ENCODE results near the gene ELOB. TPM values are rescaled to one million over a fixed set of nuclear protein-coding genes. Genes with fewer than 3 reads are reported as not detected.

ELOB gene
- total RNA-seq (2014; rRNA removed; shearing (Covaris generic)): 311 and 727 TPM in 2 replicates

- H3K36me3 ChIP-seq: peaks cover 52% of the 10 kb centered on the region
- peak; percentile 84 to 90 for DNase-seq (ENCODE audit: low read depth in 1 of 2, low spot score in 2 of 2)
- 0 out of 2 replicates have a peak, but pooled peaks cover 2% of the 10 kb centered on the region for H3K9me3 ChIP-seq (replicated peaks)
- H3K27me3 ChIP-seq (replicated peaks): no peaks in the 10 kb centered on the region
- H3K4me1 ChIP-seq (replicated peaks): peaks cover 25% of the 10 kb centered on the region
- H3K4me3 ChIP-seq: peak within 1 kb of the TSS; percentile 100
- H3K27ac ChIP-seq: peak within 1 kb of the TSS; percentile 100
These were observed at the start of gene ELOB for GRCh38 chr16:2777231-2777902. TSS of gene ELOB (minus strand) at chr16:2777280. CDS start at chr16:2777239, 41 bp downstream.

- no peaks in the 10 kb centered on the region for H3K36me3 ChIP-seq
- H3K27ac ChIP-seq: no peak overlapping the region
- no peak for DNase-seq (ENCODE audit: low read depth in 1 of 2, low spot score in 2 of 2)
- H3K9me3 ChIP-seq (replicated peaks): no peaks in the 10 kb centered on the region
- no peak overlapping the region for H3K4me3 ChIP-seq
- peaks cover 13% of the 10 kb centered on the region for H3K27me3 ChIP-seq (replicated peaks)
- H3K4me1 ChIP-seq (replicated peaks): no peaks in the 10 kb centered on the region
These were observed 48.8 kb upstream of the ELOB start for GRCh38 chr16:2825906-2826305.

- no peaks in the 10 kb centered on the region for H3K36me3 ChIP-seq
- DNase-seq (ENCODE audit: low read depth in 1 of 2, low spot score in 2 of 2): no peak
- no peaks in the 10 kb centered on the region for H3K4me1 ChIP-seq (replicated peaks)
- H3K4me3 ChIP-seq: no peak overlapping the region
- H3K9me3 ChIP-seq (replicated peaks): no peaks in the 10 kb centered on the region
- H3K27ac ChIP-seq: no peak overlapping the region
- peaks cover 13% of the 10 kb centered on the region for H3K27me3 ChIP-seq (replicated peaks)
These were observed 48.1 kb upstream of the ELOB start for GRCh38 chr16:2825049-2825742.

- Histone ChIP-seq H3K27ac (no peak overlapping the region), H3K4me3 (no peak overlapping the region), H3K9me3 (replicated peaks) (no peaks in the 10 kb centered on the region), H3K27me3 (replicated peaks) (peaks cover 15% of the 10 kb centered on the region), H3K36me3 (no peaks in the 10 kb centered on the region), H3K4me1 (replicated peaks) (no peaks in the 10 kb centered on the region)
- DNase-seq (ENCODE audit: low read depth in 1 of 2, low spot score in 2 of 2): no peak
These were observed 47.5 kb upstream of the ELOB start for GRCh38 chr16:2824626-2825025.

GRCh38 chr16:2822496-2822895 lies 45.4 kb upstream of the ELOB start:
- peaks cover 24% of the 10 kb centered on the region for H3K27me3 ChIP-seq (replicated peaks)
- H3K4me1 ChIP-seq (replicated peaks): no peaks in the 10 kb centered on the region
- no peaks in the 10 kb centered on the region for H3K9me3 ChIP-seq (replicated peaks)
- H3K36me3 ChIP-seq: no peaks in the 10 kb centered on the region
- H3K4me3 ChIP-seq: no peak overlapping the region
- no peak for DNase-seq (ENCODE audit: low read depth in 1 of 2, low spot score in 2 of 2)
- no peak overlapping the region for H3K27ac ChIP-seq

DNA sequence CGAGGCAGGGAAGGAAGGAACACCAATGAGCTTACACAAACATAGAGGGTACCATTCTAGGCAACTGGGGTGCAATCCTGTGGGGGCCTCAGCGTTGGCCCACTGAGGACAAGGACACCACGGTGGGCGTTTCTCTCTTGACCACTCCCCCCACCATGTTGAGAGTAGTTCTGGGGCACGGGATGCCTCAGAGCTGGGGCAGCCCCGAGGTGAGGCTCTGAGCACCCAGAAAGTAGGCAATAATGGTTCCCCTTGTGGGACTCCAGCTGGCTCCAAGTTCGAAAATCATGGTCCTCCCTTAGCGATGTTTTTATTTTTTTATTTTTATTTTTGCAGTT lies 45.0 kb upstream of the ELOB start:
- Histone ChIP-seq H3K27me3 (replicated peaks) (peaks cover 24% of the 10 kb centered on the region), H3K27ac (no peak overlapping the region), H3K36me3 (no peaks in the 10 kb centered on the region), H3K4me1 (replicated peaks) (no peaks in the 10 kb centered on the region), H3K9me3 (replicated peaks) (no peaks in the 10 kb centered on the region), H3K4me3 (no peak overlapping the region)
- DNase-seq (ENCODE audit: low read depth in 1 of 2, low spot score in 2 of 2): no peak

DNA sequence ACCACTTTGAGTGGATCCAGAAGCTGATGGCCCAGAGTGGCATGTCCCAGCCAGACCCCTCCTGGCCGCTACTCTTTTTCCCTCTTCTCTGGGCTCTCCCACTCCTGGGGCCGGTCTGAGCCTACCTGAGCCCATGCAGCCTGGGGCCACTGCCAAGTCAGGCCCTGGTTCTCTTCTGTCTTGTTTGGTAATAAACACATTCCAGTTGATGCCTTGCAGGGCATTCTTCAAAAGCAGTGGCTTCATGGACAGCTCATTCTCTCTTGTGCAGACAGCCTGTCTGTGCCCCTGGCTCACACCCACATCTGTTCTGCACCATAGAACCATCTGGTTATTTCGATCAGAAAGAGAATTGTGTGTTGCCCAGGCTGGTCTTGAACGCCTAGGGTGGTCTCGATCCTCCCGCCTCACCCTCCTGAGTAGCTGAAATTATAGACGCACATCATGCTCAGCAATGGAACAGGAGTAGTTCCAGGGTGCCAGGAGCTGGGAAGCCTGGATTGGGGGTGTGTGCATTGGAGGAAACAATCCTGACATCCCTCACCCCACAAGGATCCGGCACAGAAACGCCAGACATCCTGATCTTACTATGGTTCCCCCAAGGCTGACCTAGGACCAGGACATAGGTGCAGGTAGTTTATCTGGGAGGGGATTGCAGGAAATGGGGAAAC lies 44.5 kb upstream of the ELOB start:
- Histone ChIP-seq H3K27ac (no peak overlapping the region), H3K27me3 (replicated peaks) (peaks cover 24% of the 10 kb centered on the region)

DNA sequence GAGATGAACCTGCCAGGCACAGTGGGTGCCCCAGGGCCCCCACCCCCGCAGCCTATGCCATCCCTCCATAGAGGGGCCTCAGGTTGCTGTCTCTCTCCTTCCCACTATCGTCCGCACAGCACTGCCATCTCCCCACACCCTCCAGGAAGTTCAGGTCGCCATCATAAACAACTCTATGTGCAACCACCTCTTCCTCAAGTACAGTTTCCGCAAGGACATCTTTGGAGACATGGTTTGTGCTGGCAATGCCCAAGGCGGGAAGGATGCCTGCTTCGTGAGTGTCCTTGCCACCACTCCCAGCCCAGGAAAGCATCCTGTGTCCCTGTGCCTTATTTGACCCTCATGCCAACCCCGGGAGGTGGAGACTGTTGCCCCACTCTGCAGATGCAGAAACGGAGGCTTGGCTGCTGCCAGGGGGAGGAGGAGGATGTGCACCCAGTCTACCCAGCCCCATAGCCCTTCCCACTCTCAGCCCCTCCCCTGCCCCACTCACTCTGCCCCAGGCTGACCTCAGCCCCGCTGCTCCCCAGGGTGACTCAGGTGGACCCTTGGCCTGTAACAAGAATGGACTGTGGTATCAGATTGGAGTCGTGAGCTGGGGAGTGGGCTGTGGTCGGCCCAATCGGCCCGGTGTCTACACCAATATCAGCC lies 43.9 kb upstream of the ELOB start:
- H3K27me3 ChIP-seq (replicated peaks): peaks cover 25% of the 10 kb centered on the region
- no peak for DNase-seq (ENCODE audit: low read depth in 1 of 2, low spot score in 2 of 2)
- no peaks in the 10 kb centered on the region for H3K4me1 ChIP-seq (replicated peaks)
- no peak overlapping the region for H3K4me3 ChIP-seq
- no peak overlapping the region for H3K27ac ChIP-seq
- no peaks in the 10 kb centered on the region for H3K9me3 ChIP-seq (replicated peaks)
- H3K36me3 ChIP-seq: no peaks in the 10 kb centered on the region

More for the DNA sequence above, 44.5 kb upstream of the ELOB start:
- DNase-seq (ENCODE audit: low read depth in 1 of 2, low spot score in 2 of 2): no peak
- H3K4me3 ChIP-seq: no peak overlapping the region
- no peaks in the 10 kb centered on the region for H3K9me3 ChIP-seq (replicated peaks)
- H3K4me1 ChIP-seq (replicated peaks): no peaks in the 10 kb centered on the region
- no peaks in the 10 kb centered on the region for H3K36me3 ChIP-seq

- no peaks in the 10 kb centered on the region for H3K4me1 ChIP-seq (replicated peaks)
- no peak overlapping the region for H3K4me3 ChIP-seq
- DNase-seq (ENCODE audit: low read depth in 1 of 2, low spot score in 2 of 2): peak in 1 of 2 experiments; percentile 31
- no peaks in the 10 kb centered on the region for H3K36me3 ChIP-seq
- H3K9me3 ChIP-seq (replicated peaks): no peaks in the 10 kb centered on the region
- no peak overlapping the region for H3K27ac ChIP-seq
- peaks cover 31% of the 10 kb centered on the region for H3K27me3 ChIP-seq (replicated peaks)
These were observed 43.1 kb upstream of the ELOB start for GRCh38 chr16:2819939-2820835.

GRCh38 chr16:2819179-2819938 lies 42.3 kb upstream of the ELOB start:
- Histone ChIP-seq H3K4me1 (replicated peaks) (no peaks in the 10 kb centered on the region), H3K27me3 (replicated peaks) (peaks cover 33% of the 10 kb centered on the region), H3K36me3 (no peaks in the 10 kb centered on the region), H3K4me3 (no peak overlapping the region), H3K9me3 (replicated peaks) (no peaks in the 10 kb centered on the region), H3K27ac (no peak overlapping the region)
- no peak for DNase-seq (ENCODE audit: low read depth in 1 of 2, low spot score in 2 of 2)

- H3K36me3 ChIP-seq: no peaks in the 10 kb centered on the region
- H3K9me3 ChIP-seq (replicated peaks): no peaks in the 10 kb centered on the region
- H3K4me1 ChIP-seq (replicated peaks): no peaks in the 10 kb centered on the region
- peak in 1 of 2 experiments; percentile 38 for DNase-seq (ENCODE audit: low read depth in 1 of 2, low spot score in 2 of 2)
- peaks cover 33% of the 10 kb centered on the region for H3K27me3 ChIP-seq (replicated peaks)
- no peak overlapping the region for H3K4me3 ChIP-seq
- H3K27ac ChIP-seq: no peak overlapping the region
These were observed 41.3 kb upstream of the ELOB start for GRCh38 chr16:2818272-2818876.
